ENCODE results near the gene CRAMP1. TPM values are rescaled to one million over a fixed set of nuclear protein-coding genes. Genes with fewer than 3 reads are reported as not detected.

CRAMP1 gene
- total RNA-seq, 2 experiments from 2014 or later = 15.1 to 15.7 TPM

DNA sequence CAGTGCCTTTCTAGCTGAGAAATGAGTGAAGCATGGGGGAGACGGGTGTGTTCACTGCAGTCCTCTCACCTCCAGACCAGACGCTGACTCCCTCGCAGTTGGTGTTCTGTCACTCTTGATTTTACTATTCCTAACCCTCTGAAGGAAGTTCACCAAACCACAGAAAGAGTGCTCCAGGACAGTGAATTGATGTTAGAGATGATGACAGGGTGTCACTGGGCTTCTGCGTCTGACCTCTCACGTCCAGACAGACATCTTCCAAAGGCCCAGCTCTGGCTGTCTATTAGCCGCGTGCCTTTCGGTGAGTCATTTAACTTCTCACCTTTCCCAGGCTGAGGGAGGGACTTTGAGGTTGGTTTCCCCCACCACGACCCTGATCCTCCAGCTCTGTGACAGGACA is 8.2 kb downstream of the CRAMP1 start:
- ChIA-PET CTCF (interaction anchor here (1.5 kb wide), 1 partner anchor 86 kb away, joined by 5 read pairs; the partner anchor contains the start of gene MAPK8IP3), POLR2A (no interaction called here)
- H3K9me3 Mint-ChIP-seq = no peaks in the 10 kb centered on the region
- DNase-seq (no peak), ATAC-seq (peak; percentile 58)
- H3K36me3 Mint-ChIP-seq (ENCODE audit: low read depth) = peaks cover 30% of the 10 kb centered on the region
- TF ChIP-seq, protein P1, sequence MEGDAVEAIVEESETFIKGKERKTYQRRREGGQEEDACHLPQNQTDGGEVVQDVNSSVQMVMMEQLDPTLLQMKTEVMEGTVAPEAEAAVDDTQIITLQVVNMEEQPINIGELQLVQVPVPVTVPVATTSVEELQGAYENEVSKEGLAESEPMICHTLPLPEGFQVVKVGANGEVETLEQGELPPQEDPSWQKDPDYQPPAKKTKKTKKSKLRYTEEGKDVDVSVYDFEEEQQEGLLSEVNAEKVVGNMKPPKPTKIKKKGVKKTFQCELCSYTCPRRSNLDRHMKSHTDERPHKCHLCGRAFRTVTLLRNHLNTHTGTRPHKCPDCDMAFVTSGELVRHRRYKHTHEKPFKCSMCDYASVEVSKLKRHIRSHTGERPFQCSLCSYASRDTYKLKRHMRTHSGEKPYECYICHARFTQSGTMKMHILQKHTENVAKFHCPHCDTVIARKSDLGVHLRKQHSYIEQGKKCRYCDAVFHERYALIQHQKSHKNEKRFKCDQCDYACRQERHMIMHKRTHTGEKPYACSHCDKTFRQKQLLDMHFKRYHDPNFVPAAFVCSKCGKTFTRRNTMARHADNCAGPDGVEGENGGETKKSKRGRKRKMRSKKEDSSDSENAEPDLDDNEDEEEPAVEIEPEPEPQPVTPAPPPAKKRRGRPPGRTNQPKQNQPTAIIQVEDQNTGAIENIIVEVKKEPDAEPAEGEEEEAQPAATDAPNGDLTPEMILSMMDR (IDR thresholded peaks at IDR 0.05) = no peak
- no peak overlapping the region for H3K4me3 Mint-ChIP-seq
- intact Hi-C loops (cut with micrococcal nuclease) = no loop called here
- peaks cover 28% of the 10 kb centered on the region for H3K4me1 Mint-ChIP-seq (ENCODE audit: low read depth)
- no peak overlapping the region for H3K27ac Mint-ChIP-seq
- peaks cover 2% of the 10 kb centered on the region for H3K27me3 Mint-ChIP-seq

DNA sequence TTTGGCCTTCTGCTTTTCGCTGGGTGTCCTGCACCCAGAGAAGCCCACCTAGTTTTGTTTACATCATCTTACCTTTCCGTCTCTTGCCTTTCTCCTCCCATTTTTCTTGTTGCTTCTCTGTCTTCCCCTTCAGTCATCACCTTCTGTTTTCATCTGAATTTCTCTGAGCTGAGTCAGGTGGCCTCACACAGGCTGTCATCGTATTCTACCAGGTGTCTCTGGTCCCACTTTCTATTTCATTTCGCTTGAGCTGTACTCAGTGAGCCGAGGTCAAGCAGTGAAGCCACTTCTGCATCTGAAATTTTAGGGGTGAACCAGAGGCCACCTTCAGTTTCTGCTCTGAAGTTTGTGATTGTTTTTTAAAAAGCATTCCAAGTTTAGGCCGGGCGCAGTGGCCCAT is 9.7 kb downstream of the CRAMP1 start:
- Mint-ChIP-seq H3K27me3 (no peaks in the 10 kb centered on the region), H3K27ac (no peak overlapping the region), H3K9me3 (no peaks in the 10 kb centered on the region), H3K4me3 (no peak overlapping the region), H3K4me1 (ENCODE audit: low read depth) (peaks cover 24% of the 10 kb centered on the region), H3K36me3 (ENCODE audit: low read depth) (peaks cover 23% of the 10 kb centered on the region)
- intact Hi-C loops (cut with micrococcal nuclease) = no loop called here
- TF ChIP-seq, protein P1 (IDR thresholded peaks at IDR 0.05) = no peak
- POLR2A ChIA-PET = interaction anchor here (1.0 to 1.1 kb wide), 2 partner anchors 8 to 12 kb away, joined by 3 to 5 read pairs; no protein-coding TSS in a partner anchor
- CTCF ChIA-PET = interaction anchor here (0.7 kb wide), 1 partner anchor 14 kb away, joined by 3 read pairs; no protein-coding TSS in a partner anchor
- DNase-seq = no peak
- no peak for ATAC-seq

- H3K4me1 Mint-ChIP-seq (ENCODE audit: low read depth) = peaks cover 6% of the 10 kb centered on the region
These were observed 14.2 kb downstream of the CRAMP1 start for GRCh38 chr16:1626327-1626726.

DNA sequence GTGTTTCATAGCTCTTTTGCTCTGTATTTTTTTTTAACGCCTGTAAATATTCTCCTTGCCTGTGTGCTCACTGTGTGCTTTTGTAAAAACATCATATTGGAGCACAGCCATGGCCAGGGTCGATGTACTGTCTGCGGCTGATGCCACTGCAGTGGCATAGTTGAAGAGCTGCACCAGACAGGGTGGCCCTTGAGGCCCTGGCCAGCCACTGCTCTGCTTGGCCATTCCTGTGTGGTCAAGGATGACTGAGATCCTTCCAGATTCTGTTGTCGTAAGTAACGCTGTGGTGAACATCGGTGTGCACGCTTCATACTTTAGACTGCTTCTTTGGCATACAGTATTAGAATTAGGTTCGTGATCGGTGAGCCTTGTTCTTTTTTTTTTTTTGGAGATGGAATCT is 14.6 kb downstream of the CRAMP1 start:
- intact Hi-C loops (cut with micrococcal nuclease) = no loop called here
- ATAC-seq (no peak), DNase-seq (no peak)
- ChIA-PET CTCF (no interaction called here), POLR2A (interaction anchor here (0.6 kb wide), 1 partner anchor 8 kb away, joined by 3 read pairs; no protein-coding TSS in a partner anchor)
- TF ChIP-seq, protein P1 (IDR thresholded peaks at IDR 0.05) = no peak
- peaks cover 16% of the 10 kb centered on the region for H3K36me3 Mint-ChIP-seq (ENCODE audit: low read depth)
- H3K4me1 Mint-ChIP-seq (ENCODE audit: low read depth) = peaks cover 6% of the 10 kb centered on the region
- no peak overlapping the region for H3K27ac Mint-ChIP-seq
- no peak overlapping the region for H3K4me3 Mint-ChIP-seq
- no peaks in the 10 kb centered on the region for H3K27me3 Mint-ChIP-seq
- H3K9me3 Mint-ChIP-seq = no peaks in the 10 kb centered on the region

More at GRCh38 chr16:1626327-1626726, 14.2 kb downstream of the CRAMP1 start:
- TF ChIP-seq, protein P1 (IDR thresholded peaks at IDR 0.05) = no peak
- ChIA-PET CTCF (no interaction called here), POLR2A (interaction anchor here (0.6 kb wide), 1 partner anchor 8 kb away, joined by 3 read pairs; no protein-coding TSS in a partner anchor)
- ATAC-seq (no peak), DNase-seq (no peak)
- no peak overlapping the region for H3K4me3 Mint-ChIP-seq
- peaks cover 16% of the 10 kb centered on the region for H3K36me3 Mint-ChIP-seq (ENCODE audit: low read depth)
- H3K27ac Mint-ChIP-seq = no peak overlapping the region
- intact Hi-C loops (cut with micrococcal nuclease) = no loop called here
- no peaks in the 10 kb centered on the region for H3K9me3 Mint-ChIP-seq
- no peaks in the 10 kb centered on the region for H3K27me3 Mint-ChIP-seq

DNA sequence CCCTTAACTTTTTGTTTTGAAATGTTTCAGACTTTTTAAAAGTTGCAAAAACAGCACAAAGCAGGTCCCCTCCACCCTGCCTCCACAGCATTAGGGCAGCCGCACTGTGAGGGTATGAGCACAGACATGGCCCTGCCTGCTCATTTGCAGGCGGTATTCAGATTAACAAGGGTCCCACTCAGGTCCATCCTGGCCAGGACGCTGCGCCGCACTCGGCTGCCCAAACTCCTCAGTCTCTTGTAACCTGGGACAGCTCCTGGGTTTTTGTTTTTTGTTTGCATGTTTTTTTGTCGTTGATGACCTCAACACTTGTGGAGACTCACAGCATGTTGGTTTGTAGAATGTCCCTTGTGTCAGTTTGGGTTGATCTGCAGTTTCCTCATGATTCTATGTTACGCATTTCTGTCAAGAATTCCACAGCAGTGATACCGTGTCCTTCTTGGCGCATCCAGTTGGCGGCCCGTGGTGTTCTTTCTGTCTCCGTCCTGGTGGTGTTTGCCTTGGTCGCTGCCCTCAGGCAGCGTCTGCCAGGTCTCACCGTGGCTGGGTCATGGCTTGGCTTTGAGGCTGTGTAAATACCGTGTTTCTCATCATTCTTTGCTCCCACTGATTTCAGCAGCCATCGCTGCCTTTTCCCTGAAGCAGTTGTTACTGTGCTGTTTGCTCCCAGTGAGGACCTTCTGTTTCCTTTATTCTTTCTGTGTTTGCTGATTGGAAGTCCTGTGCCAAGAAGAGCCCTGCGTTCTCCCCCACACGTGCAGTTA is 18.5 kb downstream of the CRAMP1 start:
- ChIA-PET CTCF (no interaction called here), POLR2A (no interaction called here)
- H3K4me3 Mint-ChIP-seq = no peak overlapping the region
- no peaks in the 10 kb centered on the region for H3K27me3 Mint-ChIP-seq
- H3K4me1 Mint-ChIP-seq (ENCODE audit: low read depth) = peaks cover 3% of the 10 kb centered on the region
- TF ChIP-seq, protein P1 (IDR thresholded peaks at IDR 0.05) = no peak
- H3K27ac Mint-ChIP-seq = no peak overlapping the region
- intact Hi-C loops (cut with micrococcal nuclease) = no loop called here
- H3K9me3 Mint-ChIP-seq = no peaks in the 10 kb centered on the region
- no peak for DNase-seq
- no peak for ATAC-seq
- H3K36me3 Mint-ChIP-seq (ENCODE audit: low read depth) = peaks cover 26% of the 10 kb centered on the region
